IgD-negative memory B cell (primary cell): ENCODE data around the gene NDUFC2. TPM values are rescaled to one million over a fixed set of nuclear protein-coding genes. Genes with fewer than 3 reads are reported as not detected.

Experiments used
- polyA plus RNA-seq: library from polyadenylated mRNA; unstranded; fragments of 300-500 nt; fragmentation: Illumina TruSeq; gene quantifications from one replicate; pipeline ENCODE4 v1.2.3, GENCODE V29; 2021

NDUFC2 gene
- polyA plus RNA-seq, 1 donor from 2014 or later, result 174 TPM

Other genes starting within 250 kb of the NDUFC2 start
- gene INTS4, start 85.2 kb downstream of the NDUFC2 start, polyA plus RNA-seq, result 34.6 TPM
- gene KCTD14, start 56.6 kb downstream of the NDUFC2 start, polyA plus RNA-seq, result 0.30 TPM
- not detected for gene THRSP, start 16.0 kb downstream of the NDUFC2 start, polyA plus RNA-seq
- 55.1 TPM for gene ALG8, start 59.8 kb upstream of the NDUFC2 start, polyA plus RNA-seq
- 1.9 TPM for gene KCTD21, start 108.8 kb upstream of the NDUFC2 start, polyA plus RNA-seq
- 0.30 TPM for gene USP35, start 109.1 kb upstream of the NDUFC2 start, polyA plus RNA-seq